GM12875 (cell line): Measurements from ENCODE around the gene TIMM22.

ENCODE experiments used
- H3K4me3 ChIP-seq: one replicate; pipeline ENCODE4 v1.5.1; 2011; ENCODE audit warnings: low read depth, low read length, control low read depth
- TF ChIP-seq, protein P1 (sequence below): IDR thresholded peaks from 2 replicates; pipeline ENCODE4 v1.5.1; 2011; ENCODE audit warnings: low read depth, mild to moderate bottlenecking, control low read depth, inconsistent platforms, low read length, moderate library complexity, borderline replicate concordance; ENCODE audit not compliant: insufficient read depth

Gene TIMM22

DNA sequence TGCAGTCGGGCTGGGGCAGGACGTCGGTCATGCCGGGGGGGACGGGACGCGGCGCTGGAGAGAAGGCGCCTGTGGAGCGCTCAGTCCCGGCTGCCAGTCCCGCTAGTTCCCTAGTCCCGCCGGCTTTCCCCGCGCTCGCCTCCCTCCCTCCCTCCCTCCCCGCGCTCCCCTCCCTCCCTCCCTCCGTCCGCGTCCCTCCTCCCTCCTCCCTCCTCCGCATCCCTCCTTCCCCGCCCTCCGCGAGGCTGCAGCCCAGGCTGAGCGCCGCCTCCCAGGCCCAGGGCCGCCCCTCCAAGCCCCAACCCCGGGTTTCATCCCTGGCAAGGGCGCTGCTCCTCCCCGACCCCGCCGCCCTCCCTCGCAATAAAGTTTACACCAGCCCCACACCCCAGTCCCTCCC lies 34.8 kb downstream of the TIMM22 start:
- TF ChIP-seq, protein P1, sequence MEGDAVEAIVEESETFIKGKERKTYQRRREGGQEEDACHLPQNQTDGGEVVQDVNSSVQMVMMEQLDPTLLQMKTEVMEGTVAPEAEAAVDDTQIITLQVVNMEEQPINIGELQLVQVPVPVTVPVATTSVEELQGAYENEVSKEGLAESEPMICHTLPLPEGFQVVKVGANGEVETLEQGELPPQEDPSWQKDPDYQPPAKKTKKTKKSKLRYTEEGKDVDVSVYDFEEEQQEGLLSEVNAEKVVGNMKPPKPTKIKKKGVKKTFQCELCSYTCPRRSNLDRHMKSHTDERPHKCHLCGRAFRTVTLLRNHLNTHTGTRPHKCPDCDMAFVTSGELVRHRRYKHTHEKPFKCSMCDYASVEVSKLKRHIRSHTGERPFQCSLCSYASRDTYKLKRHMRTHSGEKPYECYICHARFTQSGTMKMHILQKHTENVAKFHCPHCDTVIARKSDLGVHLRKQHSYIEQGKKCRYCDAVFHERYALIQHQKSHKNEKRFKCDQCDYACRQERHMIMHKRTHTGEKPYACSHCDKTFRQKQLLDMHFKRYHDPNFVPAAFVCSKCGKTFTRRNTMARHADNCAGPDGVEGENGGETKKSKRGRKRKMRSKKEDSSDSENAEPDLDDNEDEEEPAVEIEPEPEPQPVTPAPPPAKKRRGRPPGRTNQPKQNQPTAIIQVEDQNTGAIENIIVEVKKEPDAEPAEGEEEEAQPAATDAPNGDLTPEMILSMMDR, result no peak
- H3K4me3 ChIP-seq, result no peak overlapping the region

DNA sequence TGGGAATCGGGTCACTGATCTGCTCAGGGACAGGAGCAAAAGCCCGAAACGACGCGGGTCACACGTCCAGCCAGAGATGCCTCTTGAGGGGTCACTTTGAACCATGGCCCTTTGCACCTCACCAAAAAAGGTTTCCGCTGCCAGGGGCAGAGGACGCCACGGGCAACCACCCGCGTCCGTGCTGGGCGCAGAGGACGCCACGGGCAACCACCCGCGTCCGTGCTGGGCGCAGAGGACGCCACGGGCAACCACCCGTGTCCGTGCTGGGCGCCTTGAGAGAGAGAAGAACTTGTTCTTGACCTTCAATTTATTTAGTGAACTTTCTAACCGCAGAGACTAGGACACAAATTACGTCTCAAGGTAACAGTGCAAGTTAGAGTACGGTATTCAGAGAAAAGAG lies 35.5 kb downstream of the TIMM22 start:
- TF ChIP-seq, protein P1, result no peak
- no peak overlapping the region for H3K4me3 ChIP-seq

DNA sequence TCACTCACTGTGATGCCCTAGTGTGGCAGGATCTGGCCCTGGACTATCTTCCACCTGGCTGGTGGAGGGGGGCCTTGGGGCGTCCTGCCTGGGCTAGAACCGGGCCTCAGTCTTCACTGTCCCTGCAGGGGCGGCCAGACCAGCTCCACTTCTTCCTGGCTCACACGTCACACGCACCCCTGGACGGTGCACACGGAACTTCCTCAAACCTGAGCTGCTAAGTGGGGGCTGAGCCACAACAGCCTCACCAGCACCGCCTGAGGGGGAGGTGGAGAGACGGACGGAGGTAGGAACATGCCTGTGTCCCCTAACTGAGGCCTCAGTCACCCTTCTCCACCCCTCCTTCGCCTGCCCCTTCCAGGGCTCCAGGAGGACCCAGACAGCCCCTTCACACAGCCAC lies 36.6 kb downstream of the TIMM22 start:
- no peak overlapping the region for H3K4me3 ChIP-seq
- TF ChIP-seq, protein P1, result no peak

DNA sequence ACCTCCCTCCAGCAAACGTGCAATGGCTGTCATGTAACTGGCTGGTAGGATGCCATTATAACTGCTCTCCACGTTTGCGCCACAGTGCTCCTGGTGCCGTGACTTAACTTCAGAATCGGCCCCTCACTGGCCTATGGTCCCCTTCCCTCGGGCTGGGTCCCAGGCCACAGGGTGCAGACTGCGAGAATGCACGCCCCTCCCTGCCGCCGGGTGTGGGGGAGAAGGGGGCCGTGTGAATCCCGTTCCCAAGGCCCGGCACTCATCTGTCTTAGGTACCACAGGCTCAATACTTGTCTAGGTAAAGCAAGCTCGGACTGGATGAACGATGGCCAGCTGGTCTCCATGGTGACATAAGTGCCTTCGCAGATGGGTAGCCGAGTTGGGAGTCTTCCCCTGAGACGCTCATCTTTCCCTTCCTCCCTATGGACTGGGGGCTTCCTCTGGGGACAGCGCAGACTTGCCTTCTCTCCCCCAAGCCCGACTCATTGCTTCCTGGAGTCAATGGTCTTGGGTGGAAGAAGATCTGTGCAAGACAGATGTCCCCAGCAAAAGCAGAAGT lies 37.8 kb downstream of the TIMM22 start:
- H3K4me3 ChIP-seq, result no peak overlapping the region
- TF ChIP-seq, protein P1, result no peak

DNA sequence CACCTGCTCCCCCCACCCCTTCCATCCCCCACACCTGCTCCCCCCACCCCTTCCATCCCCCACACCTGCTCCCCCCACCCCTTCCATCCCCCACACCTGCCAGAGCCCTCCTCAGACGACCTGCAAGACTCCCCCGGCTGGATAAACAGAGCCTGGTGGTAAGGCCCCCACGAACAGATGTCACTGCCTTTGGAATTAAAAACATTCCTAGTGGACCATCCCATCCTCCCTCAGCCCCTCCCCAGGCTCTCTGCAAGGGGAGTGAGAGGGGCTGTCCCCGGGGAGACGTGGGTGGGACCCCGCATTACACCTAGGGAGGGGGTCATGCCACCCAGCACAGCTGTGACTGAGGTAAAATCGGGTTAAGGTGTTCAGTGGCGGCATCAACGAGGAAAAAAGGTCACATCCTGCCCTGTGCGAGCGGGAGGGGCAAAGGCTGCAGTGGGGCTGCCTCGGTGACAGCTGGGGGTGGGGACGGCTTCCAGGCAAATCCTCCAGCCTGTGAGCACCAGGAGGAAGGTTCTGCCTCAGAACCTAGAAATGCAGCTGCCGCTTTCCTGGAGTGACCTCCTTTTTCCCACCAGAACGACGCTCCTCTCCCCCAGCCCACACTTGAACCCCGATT lies 38.7 kb downstream of the TIMM22 start:
- TF ChIP-seq, protein P1, result no peak
- no peak overlapping the region for H3K4me3 ChIP-seq

DNA sequence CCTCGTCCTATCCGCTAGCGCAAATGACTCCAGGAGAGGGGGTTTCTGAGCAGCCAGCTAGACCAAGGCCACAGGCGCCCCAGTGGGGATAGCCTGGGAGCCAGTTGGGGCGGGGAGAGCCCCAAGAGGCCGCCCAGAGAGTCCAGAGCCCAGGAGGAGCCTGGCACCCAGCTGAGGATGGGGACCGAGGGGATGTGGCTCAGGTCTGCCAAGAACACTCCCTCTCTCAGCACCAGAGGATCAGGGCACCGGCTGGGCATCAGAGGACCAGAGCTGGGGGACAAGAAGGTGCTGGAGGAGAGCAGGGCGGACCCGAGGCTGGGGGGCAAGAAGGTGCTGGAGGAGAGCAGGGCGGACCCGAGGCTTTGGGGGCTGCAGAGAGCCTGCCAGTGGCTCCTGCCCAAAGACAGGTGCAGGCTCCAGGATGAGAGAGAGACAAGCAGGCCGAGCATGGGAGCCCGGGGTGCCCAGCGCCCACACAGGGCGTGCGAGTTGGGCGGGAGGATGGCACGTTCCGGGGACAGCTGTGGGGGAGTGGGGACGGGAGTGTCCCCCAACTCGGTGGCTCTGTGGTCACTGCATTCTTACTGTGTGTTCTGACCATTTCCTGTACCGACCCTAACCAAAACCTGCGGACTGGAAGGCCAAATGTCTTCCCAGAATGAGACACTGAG lies 39.4 kb downstream of the TIMM22 start:
- no peak overlapping the region for H3K4me3 ChIP-seq
- TF ChIP-seq, protein P1, result no peak

DNA sequence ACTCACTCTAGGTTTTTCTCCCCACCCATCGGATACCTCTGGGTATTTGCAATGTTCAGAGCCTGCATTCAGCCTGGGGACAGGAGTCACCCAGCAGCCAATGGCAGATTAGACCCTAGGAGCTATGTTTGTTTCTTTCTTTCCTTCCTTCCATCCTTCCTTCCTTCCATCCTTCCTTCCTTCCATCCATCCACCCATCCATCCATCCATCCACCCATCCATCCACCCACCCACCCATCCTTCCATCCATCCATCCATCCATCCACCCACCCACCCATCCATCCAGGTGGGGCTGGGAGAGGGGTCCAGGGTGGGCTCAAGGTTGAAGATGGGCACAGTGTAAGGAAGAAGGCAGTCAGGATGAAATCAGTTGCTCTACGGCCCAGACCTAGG lies 39.9 kb downstream of the TIMM22 start:
- H3K4me3 ChIP-seq, result no peak overlapping the region
- TF ChIP-seq, protein P1, result no peak
